ENCODE data around the gene PRDM5.
"Not testable (repeated sequence)": the region's sequence is repeated elsewhere in the genome, so short reads cannot be mapped to it uniquely, and the experiment has no call there.

The PRDM5 gene

DNA sequence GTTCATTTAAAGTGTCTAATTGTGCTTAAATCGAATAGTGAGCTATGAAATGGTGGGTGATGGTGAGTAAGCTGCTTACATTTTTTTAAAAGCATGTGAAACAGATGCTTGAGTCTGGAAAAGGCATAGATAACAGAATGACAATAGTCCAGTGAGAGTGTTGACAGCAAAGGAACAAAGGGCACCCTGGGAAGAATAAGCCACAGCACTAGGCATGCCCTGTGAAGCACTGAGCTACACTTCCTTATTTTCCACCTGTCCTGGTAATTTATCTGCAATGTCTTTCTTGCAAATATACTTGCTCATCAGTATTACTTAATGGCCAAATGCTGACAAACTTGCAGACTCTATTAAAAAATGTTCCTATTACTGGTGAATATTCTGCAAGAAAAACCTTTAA, 168.7 kb downstream of the PRDM5 start:
- no peak for DNase-seq (ENCODE audit: low read depth in 3 of 3)

DNA sequence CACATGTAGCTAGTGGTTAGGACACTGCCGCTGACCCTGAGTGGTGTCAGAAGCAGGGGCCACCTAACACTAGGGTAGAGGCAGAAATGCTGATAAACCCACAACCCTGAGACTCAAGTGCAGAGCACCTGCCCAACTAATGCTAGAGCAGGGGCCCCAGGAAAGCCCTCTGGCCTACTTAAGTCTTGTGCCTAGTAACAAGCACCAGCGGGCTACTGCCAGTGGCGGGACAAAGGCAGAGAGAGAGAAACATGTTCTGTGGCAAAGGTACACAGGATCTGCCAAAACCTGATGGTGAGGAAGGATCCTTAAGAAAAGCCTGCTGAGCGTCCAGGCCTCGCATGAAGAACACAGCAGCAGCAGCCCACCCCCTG, 172.4 kb downstream of the PRDM5 start:
- no peak for DNase-seq (ENCODE audit: low read depth in 3 of 3)

DNA sequence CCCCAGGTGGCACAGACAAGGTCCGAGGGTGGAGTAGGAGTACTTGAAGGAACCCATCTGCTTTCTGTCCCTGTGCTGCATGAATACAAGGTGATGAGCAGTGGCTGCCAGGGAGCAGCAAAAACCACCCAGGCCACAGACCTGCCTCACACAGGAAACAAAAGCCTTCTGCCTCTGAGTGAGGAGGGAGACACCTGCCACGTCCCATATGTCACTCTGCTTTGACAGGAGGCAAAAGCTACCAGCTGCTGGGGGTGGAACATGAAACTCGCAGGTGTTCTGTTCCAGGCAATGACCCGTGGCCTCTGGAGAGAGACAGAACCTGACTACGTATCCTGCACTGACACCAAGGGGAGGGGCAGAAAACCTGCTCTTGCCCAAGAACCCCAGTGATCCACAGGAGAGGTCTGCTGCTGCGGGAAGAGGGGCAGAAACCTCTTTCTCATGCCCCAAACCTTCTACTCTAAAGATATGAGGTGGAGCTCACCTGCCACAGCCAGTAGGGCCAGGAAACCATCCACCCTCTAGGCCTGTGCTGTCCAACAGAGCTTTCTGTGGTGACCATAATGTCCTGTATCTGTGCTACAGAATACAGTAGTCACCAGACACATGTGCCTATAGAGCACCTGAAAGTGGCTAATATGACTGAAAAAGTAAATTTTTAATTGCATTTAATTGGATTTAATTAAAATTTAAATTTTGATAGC, 172.9 kb downstream of the PRDM5 start:
- DNase-seq (ENCODE audit: low read depth in 3 of 3): no peak

DNA sequence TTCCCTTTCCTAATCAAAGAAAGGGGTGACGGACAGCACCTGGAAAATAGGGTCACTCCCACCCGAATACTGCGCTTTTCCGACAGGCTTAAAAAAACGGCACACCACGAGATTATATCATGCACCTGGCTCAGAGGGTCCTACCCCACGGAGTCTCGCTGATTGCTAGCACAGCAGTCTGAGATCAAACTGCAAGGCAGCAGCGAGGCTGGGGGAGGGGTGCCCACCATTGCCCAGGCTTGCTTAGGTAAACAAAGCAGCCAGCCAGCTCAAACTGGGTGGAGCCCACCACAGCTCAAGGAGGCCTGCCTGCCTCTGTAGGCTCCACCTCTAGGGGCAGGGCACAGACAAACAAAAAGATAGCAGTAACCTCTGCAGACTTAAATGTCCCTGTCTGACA, 180.9 kb downstream of the PRDM5 start:
- not testable (repeated sequence) for DNase-seq (ENCODE audit: low read depth in 3 of 3)

DNA sequence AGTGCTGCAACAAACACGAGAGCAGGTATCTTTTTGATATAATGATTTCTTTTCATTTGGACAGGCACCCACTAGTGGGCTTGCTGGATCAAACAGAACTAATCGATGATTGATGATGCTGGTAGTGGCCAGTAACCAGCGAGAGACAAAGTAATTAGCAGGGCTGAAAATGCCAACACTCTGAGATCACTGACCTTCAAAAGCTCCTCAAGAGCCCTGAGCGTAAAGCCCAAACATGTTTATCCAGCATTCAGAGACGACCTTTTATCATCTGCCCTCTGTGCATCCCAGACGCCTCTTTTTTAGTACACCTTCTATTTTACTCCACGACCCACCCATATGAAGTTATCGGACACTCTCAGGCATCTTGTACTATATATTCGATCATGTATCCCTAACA, 186.2 kb downstream of the PRDM5 start:
- DNase-seq (ENCODE audit: low read depth in 3 of 3): no peak

DNA sequence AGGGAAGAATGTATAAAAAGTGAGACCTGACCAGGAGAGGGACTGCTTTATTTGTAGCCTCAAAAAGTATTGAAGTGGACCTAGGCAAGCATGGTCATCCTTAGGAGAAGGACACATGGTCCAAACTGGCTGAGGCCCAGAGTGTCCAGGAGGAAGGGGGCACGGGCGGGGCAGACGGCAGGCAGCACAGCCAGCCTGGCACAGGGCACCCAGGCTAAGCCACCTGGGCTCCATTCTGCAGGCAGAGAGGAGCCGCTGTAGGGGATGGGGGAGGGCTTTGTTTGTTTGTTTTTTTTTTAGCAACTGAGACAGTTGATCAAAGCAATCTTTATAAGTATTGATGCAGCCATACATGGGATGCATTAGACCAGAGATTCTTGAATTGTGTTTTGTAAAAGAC, 188.6 kb downstream of the PRDM5 start:
- DNase-seq (ENCODE audit: low read depth in 3 of 3): no peak

DNA sequence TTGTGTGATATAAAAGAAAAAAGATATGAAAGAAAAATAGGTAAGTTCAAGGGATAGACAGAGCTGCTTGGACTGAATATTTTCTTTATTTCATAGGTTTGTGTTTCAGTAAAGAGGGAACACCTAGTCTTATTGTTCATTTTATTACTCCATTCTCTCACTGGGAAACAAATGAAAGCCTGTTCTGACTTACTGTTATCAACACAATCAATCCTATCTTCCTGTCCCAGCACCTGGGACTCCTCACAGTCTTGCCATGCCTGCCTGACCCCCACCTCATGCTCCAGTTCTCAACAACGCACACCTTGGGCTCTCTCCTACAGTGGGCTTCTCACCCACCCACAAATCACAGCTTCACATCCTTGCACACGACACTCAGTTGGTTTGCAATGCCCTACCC, 189.5 kb downstream of the PRDM5 start:
- no peak for DNase-seq (ENCODE audit: low read depth in 3 of 3)

DNA sequence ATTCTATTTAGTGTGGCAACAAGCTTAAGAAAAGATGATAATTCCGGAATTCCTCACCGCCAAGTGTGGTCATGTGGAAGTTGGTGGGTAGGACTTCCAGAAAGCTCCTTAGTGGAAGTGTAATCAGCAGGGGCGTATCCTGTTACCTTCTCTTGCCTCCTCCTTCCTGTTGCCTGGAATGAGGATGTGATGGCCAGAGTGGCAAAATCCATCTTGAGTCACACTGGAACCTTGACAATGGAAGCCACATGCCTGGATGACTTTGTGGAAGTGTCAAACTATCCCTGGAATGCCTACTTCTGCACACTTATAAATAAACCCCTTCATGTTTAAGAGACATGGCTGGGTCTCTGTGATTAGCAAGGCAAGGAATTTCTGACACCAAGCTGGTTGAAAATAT, 191.0 kb downstream of the PRDM5 start:
- no peak for DNase-seq (ENCODE audit: low read depth in 3 of 3)

DNA sequence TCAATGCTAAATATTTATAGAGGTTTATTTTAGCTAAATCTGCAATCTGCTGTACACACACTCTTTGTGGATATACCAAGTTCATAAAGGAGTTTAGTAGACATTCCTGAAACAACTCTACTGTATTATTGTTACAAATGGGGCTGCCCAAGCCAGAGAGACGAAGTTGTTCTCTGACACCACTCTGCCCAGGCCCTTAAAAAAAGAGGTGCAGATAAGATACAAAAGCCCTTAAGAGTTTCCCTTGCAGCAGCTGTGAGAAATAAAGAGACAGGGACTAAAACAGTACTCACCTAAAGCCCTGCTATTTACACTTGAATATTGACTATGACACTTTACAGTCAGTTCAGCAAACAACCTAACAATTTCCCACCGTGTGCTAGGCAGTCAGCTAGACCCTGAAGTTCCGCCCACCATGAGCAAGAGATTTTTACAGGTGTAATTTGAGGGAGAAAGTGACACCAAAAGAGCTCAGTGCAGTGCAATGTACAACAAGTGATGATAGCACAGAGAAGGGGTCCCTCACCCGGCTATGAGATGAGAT, 191.7 kb downstream of the PRDM5 start:
- no peak for DNase-seq (ENCODE audit: low read depth in 3 of 3)

DNA sequence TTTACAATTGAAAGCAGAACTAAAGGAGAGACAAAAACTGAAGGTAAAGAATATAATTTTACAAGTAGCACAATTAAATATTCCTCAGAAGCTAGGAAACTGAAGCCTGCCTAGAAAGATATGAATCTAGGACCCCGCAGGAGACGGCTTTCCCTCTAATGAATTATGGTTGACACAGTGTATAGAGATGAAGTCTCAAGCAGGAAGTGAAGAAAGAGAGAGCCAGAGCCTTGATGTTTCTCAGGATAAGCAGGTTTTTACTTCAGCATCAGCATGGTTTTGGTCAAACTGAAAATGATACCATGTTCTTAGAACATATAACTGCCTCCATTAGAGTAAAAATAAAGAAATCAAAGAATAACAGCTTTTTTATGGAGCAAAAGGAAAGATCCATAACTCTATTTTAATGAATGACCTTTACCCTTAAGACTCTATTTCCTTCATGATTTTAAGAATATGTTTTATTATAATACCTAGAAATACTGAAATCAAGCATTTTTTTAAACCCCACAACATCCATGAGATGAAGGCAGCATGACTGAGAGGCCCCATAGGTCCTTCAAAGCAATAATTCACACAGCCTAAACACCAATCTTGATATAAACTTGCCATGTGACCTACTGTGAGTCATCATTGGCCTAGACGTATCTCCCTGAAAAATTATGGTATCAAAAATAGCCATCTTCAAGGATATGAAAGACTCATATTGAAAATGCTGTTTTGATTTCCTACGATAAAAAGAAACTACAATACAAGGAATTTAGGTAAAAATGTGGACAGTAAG, 193.4 kb downstream of the PRDM5 start:
- no peak for DNase-seq (ENCODE audit: low read depth in 3 of 3)

DNA sequence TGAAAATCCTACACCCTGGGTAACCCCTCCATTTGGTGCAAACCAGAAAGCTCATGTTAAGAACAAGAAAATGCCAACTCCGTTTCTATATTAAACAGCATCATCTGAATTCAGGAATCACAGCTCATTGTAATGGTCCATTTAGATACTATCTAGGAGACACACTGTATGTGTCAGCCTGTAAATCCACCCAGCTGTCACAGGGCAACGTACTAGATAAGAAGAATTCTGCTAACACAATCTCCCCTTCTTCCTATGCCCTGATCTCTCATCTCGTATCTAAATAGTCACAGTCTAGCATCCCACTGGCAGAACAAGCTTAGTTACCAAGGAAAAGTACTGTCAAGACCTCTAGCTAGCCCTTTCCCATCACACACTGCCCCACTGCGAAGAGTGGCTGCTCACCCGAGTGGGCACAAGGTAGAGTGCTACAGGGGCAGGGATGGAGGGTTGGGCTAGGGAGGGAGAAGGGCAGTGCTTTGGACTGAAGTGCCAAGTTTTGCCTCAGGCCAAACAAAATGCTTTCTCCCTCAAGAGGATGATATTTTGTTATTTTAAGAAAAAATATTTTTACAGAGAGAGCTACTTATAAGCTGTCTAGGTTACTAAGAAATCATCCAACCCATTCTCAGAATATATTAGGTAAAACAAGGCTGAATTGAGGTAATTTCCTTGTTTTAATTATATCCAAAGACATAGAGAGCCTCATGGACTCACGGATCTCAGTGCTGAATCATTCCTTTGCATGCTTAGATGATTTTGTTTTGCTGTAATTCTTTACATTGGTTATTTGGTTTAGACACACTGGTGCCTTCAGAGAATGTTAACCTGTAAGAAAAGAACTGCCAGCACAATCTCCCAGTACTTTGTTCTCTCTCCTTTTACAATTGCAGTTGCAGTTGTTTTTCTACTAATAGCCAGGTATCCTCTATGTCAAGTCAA, 196.6 kb downstream of the PRDM5 start:
- no peak for DNase-seq (ENCODE audit: low read depth in 3 of 3)

DNA sequence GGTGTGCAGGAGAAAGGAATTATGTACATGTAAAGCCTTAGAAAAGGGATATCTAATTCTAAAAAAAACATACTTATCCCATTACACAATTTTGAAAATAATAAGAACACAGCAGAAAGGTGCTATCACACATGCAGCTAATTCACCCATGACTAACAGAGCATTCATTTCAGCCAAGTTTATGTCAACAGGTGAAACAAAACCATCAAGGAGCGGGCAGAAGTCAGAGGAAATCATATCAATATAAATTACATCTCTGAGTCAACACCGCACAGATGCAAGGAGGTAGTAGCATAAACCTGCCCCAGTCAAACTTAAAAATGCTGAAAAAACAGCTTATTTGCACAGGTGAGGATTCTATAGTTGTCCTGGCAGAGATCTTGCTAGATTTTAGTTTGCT, 197.9 kb downstream of the PRDM5 start:
- DNase-seq (ENCODE audit: low read depth in 3 of 3): no peak

DNA sequence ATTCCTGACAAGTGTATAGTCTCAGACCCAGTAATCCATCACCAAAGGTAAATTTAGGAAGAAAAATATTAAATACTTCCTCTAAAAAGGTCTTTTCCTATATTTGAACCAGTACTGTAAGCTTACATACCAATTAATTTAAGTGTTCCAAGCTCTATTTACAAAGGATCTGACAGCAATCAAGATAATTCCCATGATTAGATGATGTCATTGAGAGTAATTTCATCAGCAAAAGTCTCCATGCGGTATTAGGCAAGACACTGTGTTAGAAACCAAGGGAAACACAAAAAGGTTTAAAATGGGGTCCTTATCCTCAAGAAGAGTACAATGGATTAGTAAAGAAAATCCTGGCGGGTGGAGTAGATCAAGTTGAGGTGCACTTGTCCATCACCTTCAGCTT, 198.5 kb downstream of the PRDM5 start:
- no peak for DNase-seq (ENCODE audit: low read depth in 3 of 3)

DNA sequence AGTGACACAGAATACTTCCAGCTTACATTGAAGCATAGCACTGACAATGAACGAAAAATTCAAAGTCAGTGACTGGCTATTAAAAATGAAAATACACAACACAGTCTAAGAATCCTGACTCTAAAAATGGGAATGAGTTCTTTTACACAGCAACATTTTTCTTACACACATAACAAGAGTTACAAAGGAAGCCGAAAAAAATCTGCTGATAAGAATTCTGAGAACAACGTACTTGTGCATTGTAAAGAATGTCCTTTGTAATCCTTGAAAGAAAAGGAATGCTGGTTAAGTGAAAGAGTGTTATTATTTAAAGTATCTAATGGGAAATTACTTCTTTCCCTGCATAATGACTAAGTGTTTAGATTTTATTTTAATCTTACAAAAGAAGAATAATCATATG, 199.4 kb downstream of the PRDM5 start:
- DNase-seq (ENCODE audit: low read depth in 3 of 3): no peak

DNA sequence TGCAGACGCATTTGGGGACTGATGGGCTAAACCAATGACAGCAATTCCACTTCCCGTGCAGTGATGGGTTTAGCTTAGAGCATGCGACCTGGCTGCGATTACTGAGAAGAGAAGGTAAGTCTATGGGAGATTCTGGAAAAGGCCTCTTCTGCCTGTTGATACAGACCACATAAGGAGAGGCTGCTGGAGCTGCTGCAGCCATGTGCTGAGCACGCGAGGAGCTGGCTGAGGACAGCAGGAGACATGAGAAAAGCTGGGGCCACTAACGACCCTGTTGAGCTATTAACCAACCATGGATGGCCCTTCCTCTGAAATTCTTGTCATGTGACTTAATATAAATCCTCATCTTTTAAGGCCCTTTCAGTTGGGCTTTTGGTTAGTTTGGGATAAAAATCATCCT, 199.9 kb downstream of the PRDM5 start:
- DNase-seq (ENCODE audit: low read depth in 3 of 3): no peak

DNA sequence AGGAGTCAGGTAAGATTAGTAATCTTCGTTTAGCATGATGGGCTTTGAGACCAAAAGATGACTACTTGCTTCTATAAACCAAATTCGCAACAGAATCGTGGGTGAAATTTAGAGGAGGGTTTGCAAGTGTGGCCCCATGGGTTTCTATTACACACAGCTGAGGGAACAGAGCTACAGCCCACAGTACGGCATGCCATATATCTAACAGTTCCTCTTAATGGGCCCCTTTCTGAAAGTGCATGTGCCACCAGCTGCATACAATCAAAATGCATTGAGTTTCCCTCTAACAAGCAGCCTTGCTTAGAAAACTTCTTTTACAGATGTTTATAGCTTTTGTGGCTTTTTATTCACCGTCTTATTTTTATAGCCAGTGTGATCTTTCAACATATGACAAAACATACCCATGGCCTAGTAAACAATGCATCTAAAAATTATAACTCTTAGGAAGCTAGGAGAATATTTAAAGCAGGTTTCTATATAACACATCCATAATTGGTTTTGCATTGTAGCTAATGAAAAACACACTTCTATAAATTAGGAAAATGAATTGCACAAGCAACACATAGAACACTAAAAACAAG, 202.1 kb downstream of the PRDM5 start:
- no peak for DNase-seq (ENCODE audit: low read depth in 3 of 3)

DNA sequence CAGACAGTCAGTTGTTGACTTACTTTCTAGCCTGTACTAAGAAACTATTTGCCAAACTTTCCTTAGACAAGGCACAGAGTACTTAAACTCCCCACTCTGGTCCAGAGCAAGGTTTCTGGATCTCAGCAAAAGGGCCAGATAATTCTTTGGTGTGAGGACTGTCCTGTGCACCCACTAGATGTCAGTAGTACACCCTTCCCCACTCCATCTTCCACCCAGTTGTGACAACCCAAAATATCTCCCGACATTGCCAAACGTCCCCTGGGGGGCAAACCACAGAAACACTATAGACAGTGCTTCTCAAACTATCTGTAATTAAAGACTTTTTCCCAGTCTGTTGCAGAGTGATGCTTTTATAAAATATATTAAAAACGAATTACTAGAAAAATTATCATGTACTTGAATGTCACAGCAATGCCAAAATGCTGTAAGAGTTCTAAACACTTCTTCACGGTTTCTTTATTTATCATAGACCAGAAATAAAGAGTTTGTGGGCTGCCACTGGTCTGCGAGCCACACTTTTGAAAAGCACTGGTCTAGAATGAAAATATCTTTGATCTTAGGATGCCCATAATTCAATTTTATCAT, 203.5 kb downstream of the PRDM5 start:
- no peak for DNase-seq (ENCODE audit: low read depth in 3 of 3)

DNA sequence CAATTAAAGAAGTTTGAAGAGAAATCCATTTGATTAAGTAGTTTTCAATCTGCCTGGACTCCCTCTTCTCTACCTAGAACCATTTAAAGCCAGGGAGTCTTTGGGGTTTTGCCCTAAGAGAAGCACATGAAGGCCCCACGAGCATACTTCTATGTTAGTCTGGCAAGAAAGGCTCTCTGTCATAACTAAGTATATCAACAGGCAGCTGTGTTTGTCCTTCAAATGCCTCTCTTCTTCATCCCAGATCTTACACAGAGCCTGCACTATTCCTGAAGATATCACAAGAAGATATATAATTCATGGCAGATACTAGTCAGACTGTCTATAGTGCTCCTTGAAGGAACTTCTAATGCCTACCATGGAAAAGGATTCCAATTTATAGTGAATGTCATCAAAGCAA, 206.2 kb downstream of the PRDM5 start:
- no peak for DNase-seq (ENCODE audit: low read depth in 3 of 3)

DNA sequence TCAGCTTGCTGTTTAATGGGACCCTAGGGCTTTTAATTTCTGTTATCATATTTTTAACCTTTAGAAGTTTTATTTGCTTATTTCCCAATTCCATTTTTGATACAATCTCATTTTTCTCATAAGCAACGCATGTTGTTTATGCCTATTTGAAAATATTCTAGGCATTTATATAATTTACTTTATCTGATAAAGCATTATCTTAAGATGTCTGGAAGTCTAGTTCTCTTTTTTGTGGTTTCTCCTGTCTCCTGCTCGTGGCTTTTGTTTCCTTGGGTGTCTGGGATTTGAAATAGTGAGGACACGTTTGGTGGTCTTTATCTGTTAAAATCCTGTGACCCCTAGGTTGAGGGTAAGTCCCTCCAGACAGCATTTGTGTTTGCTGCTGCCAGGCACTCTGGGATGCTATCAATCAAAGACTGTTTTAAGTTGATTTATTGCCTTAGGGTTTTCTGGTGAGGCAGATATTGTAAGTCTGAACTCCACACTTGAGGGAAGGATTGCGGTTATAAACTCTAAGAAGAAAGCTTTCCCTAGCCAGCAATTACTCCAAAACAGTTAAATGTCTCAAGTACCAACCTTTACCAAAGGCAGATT, 208.0 kb downstream of the PRDM5 start:
- DNase-seq (ENCODE audit: low read depth in 3 of 3): no peak

DNA sequence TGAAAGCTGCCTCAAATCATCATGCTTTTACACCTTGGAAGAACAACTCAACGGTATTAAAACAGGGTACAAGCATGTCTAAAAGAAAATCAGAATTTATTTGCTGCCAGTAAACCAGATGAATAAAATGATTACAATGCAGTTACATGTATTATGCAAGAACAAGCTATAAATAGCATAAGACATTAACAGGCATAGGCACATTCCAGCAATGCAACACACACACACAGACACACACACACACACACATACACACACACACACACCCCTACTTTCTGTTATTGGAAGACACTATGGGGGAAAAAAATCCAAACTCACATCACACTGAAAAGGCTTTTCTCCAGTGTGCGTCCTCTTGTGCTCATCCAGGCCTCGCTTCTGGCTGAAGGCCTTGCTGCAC, 212.5 kb downstream of the PRDM5 start:
- DNase-seq (ENCODE audit: low read depth in 3 of 3): no peak

DNA sequence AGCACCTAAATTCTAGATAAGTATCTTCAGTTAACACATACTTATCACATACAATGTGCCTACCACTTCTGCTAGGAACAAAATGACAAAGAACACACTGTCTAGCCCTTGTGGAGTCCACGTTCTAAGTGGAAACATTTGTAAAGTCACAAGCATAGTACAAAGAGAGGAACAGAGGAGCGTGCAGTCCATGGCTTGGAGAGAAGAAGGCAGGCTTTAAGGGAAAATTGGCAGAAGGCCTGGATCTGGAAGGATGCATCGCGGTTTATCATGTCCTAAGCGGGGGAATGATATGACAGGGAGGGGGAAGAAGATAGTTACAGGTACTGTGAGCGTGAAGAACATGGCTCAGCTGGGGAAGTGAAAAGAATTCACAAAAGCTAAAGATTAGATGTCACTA, 218.0 kb downstream of the PRDM5 start:
- no peak for DNase-seq (ENCODE audit: low read depth in 3 of 3)

Measured in stimulated activated CD4-positive, alpha-beta T cell treated with anti-CD3 and anti-CD28 coated beads, TNF-alpha, amount 100 ng/mL, for 4 hours (primary cell).